HG03175 (cell line): ENCODE results near the gene ZFYVE16.
"Not testable (repeated sequence)": the region's sequence is repeated elsewhere in the genome, so short reads cannot be mapped to it uniquely, and the experiment has no call there.

ENCODE experiments used
- ATAC-seq: cut with Tn5 transposase; IDR thresholded peaks from one replicate; pipeline ENCODE4 v1.9.1; 2021; ENCODE audit warnings: mild to moderate bottlenecking, moderate library complexity; ENCODE audit not compliant: unreplicated experiment

ZFYVE16 gene

DNA sequence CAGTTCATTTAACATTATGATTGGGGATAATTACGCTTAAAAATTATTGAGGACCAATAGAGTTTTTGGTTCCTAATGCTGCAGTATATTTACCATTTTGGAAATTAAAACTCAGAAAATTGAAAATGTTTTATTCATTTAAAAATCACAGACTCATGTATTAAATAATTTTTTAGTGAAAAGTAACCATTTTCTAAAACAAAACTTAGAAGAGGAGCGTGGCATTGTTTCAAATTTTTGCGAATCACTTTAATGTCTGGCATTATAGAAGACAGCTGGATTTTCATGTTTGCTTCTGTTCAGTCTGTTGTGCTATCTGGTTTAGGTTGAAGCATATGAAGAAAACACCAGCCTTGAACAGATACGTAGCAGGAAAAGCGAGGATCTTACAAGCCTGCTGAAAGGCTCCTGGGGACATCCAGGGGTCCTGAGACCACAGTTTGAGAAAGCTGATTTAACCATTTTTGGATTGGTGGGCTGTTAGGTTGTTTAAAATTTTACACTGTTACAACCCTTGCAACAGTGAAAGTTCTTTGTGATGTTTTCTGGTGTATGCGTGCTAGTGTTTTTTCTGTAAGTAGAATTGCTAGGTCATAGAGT is 1.6 kb downstream of the ZFYVE16 start:
- ATAC-seq = no peak

DNA sequence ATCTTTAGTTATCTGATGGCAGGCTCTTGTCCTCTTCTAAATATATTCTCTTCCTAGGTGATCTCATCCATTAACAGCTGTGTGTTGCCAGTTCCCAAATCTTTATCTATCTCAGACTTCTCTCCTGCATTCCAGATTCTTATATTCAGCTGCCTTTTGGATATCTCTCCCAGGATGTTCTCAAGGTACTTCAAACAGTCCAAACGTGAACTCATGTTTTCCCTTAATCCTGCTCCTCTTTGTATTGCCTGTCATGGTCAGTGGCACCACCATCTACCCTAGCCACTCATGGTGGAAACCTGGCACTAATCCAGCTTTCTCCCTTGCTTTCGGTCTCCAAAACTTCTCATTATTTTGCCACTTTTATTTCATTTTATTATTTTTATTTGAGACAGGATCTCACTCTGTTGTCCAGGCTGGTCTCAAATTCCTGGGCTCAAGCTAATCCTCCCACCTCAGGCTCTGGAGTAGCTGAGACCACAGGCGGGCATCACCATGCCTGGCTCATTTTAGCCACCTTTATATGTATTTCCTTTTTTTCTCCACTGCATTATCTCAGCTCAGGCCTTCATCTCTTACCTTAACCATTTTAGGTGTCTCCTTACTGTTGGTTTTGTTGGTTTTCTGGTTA is 3.8 kb downstream of the ZFYVE16 start:
- ATAC-seq = no peak

DNA sequence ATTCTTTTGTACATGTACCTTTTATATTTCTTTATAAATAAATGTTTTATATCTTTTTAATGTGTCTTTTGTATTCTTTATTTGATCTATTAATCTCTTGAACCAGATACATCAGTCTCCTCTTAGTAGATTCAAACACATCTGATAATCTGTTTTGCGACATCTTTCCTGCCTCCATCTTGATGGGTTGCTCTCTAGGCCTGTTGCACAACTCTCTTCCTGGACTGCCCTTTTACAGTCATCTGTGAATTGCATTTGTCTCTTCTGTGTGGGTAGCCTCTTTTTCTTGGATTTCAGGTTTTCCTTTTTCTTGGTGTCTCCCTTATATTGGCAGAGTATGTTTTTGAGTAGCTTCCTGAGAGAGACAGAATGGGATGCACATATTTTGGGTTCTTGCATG is 6.2 kb downstream of the ZFYVE16 start:
- ATAC-seq = no peak

- no peak for ATAC-seq
Measured at GRCh38 chr5:80417973-80418372, 10.1 kb downstream of the ZFYVE16 start.

DNA sequence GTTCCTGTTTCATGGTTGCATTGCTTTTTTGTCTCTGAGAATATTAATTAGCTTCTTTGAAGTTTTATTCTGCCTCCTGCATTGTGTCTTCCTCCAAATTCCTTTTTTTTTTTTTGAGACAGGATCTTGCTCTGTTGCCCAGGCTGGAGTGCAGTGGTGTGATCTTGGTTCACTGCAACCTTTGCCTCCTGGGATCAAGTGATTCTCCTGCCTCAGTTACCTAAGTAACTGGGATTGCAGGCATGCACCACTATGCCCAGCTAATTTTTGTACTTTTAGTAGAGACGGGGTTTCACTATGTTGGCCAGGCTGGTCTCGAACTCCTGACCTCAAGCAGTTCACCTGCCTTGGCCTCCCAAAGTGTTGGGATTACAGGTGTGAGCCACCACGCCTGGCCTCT is 16.5 kb downstream of the ZFYVE16 start:
- ATAC-seq = not testable (repeated sequence)

DNA sequence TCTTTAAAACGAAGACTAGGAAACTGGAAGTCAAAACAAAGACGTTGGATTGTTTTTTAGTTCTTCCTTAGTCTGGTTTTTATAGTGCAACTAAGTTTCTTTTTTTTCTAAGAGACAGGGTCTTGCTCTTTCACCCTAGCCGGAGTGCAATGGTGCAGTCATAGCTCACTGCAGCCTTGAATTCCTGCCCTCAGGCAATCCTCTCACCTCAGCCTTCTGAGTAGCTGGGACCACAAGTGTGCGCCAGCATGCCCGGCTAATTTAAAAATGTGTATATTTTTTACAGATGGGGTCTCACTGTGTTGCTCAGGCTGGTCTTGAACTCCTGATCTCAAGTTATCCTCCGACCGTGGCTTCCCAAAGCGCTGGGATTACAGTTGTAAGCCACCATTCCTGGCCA is 27.6 kb downstream of the ZFYVE16 start:
- ATAC-seq = no peak

DNA sequence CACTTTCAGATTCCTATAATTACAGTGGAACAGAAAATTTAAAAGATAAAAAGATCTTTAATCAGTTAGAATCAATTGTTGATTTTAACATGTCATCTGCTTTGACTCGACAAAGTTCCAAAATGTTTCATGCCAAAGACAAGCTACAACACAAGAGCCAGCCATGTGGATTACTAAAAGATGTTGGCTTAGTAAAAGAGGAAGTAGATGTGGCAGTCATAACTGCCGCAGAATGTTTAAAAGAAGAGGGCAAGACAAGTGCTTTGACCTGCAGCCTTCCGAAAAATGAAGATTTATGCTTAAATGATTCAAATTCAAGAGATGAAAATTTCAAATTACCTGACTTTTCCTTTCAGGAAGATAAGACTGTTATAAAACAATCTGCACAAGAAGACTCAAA is 29.5 kb downstream of the ZFYVE16 start:
- no peak for ATAC-seq

GRCh38 chr5:80438739-80439138 is 30.9 kb downstream of the ZFYVE16 start:
- ATAC-seq = no peak

- no peak for ATAC-seq
Measured at GRCh38 chr5:80439213-80439612, 31.3 kb downstream of the ZFYVE16 start.

DNA sequence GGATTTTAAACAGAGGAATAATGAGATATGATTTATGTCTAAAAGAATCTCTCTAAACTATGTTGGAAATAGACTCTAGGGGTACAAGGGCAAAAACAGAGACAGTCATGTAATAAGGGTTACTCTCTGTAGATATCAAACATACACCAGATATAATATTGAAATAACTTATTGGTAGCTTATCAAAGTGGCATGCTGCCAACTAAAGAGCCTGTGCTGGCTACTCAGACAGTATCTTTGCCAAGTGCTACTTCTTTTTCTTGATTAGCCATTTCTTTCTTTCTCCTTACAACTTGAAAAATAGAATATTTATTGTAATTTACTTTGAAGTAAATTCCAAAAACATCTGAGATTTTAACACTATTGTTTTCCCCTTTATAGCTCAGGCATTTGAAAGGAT is 34.9 kb downstream of the ZFYVE16 start:
- ATAC-seq = no peak

GRCh38 chr5:80453366-80453765 is 45.5 kb downstream of the ZFYVE16 start:
- no peak for ATAC-seq

DNA sequence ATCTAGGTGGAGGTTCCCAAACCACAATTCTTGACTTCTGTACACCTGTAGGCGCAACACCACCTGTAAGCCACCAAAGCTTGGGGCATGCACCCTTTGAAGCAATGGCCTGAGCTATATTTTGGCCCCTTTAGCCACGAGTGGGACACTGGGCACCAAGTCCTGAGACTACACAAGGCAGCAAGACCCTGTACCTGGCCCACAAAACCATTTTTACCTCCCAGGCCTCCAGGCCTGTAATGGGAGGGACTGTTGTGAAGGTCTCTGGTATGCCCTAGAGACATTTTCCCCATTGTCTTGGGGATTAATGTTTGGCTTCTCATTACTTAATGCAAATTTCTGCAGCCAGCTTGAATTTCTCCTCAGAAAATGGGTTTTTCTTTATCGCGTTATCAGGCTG is 55.4 kb downstream of the ZFYVE16 start:
- ATAC-seq = no peak

DNA sequence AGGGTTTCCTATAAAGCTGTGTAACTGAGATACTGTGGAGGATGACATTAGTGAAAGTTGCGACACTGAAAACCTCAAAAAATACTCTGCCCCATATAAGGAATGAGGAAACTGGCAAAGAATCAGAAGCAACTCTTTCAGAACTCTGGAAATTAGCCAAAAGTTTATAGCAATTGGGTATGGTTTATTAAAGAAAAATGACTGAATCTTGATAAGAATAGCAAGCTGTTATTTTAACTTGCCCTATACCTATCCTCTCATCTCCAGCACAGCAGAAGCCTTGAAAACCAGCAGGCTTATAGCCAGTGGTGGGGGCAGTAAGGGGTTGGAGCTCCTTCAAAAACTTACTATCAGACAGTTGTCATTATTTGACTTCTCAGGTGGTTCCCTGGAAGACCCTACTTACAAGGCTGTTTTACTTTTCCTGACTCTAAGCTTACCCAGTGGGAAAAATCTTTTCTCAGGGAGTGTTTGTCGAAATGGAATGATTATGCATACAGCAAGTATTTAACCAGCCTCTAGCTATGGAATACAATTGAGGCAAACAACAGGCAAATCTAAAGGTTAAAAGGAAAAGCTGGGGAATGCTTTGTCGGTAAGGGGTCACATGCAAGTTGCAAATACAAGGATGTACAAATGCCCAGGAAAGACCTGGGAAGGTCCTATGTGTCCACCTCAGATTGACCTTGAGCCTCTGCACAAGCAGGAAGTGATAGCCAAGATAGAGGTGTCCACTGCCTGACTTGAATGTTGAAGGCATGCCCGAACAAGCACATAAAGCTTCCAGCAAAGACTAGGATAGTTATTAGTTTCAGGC is 59.0 kb downstream of the ZFYVE16 start:
- ATAC-seq = no peak

GRCh38 chr5:80468131-80468530 is 60.3 kb downstream of the ZFYVE16 start:
- ATAC-seq = no peak

DNA sequence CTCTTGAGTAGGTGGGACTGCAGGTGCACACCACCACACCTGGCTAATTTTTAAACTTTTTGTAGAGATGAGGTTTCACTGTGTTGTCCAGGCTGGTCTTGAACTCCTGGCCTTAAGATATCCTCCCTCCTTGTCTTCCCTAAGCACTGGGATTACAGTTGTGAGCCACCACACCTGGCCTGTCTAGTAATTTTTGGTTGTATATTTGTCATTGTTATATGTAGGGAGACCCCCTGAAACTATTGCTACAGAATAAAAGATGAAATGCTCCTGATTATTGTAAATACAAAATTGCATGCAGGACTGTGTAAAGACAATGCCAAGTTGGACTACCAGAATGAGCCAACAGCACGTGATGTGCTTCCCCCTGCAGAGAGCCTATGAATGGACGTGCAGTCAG is 62.8 kb downstream of the ZFYVE16 start:
- ATAC-seq = not testable (repeated sequence)

- ATAC-seq = no peak
Measured at GRCh38 chr5:80474929-80475328, 67.1 kb downstream of the ZFYVE16 start.

- ATAC-seq = no peak
Measured at GRCh38 chr5:80479713-80480112, 71.8 kb downstream of the ZFYVE16 start.

GRCh38 chr5:80480354-80480753 is 72.5 kb downstream of the ZFYVE16 start:
- no peak for ATAC-seq

DNA sequence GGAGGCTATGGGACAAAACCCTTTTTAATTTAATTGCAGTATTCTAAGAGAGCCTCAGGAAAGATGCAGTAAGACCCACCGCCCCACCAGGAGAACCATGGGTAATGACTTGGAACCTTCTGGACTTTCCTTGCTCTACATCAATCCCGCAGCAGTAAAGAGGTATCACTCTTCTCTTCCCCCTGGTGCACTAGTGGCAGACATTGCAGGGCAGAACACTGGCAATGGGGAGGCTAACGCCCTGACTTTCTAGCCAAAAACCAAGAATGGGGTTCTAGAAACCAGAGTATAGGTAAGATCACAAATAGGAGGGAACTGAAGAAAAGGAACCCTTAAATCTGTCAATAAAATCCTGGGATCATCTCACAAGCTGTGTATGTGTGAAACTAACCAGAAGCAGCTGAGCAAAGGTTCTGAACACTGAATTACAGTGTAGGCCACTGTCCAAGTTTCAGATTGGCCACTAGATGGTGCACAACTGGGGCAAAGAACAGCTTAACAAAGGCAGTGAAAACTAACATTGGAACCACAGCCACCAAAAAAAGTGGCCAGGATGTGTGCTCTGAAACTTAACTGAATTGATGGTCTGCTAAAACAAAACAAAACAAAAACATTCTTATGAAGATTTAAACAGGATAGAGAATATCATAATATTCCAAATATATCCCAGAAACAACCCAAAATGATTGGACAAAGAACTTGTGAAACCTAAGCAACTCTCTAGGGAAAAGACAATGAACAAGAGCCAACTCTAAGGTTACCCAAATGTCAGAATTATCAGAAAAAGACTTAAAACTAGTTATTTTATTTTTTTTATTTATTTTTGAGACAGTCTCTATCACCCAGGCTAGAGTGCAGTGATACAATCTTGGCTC is 73.4 kb downstream of the ZFYVE16 start:
- ATAC-seq = peak; percentile 70

DNA sequence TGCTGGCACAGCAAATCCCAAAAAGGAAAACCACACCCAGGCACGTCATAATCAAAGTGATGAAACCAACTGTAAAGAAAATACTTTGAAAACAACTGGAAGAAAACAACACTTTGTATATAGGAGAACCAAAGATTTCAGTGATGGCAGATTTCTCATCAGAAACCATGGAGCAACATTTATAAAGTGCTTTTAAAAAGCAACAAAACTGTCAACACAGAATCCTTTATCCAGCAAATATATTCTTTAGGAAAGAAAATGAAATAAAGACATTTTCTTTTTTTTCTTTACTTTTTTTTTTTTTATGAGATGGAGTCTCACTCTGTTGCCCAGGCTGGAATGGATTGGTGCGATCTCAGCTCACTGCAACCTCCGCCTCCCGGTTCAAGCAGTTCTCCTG is 74.7 kb downstream of the ZFYVE16 start:
- ATAC-seq = no peak

DNA sequence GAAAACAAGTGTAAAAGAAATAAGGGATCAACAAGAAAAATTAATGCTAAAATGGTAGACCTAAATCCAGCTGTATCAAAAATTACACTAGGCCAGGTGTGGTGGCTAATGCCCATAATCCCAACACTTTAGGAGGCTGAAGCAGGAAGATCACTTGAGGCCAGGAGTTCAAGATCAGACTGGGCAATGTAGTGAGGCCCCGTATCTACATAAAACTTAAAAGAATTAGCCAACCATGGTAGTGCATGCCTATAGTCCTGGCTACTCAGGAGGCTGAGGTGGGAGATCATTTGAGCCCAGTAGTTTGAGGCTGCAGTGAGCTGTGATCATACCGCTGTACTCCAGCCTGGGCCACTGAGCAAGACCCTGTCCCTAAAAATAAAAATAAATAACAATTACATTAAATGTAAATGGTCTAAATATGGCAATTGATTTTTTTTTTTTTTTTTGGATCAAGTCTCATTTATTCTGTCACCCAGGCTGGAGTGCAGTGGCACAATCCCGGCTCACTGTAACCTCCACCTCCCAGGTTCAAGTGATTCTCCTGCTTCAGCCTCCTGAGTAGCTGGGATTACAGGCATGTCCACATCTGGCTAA is 75.9 kb downstream of the ZFYVE16 start:
- no peak for ATAC-seq
